Neural cell (in vitro differentiated cells): ENCODE data around the gene GNA15. TPM values are rescaled to one million over a fixed set of nuclear protein-coding genes. Genes with fewer than 3 reads are reported as not detected.

ENCODE experiments used
- H2AFZ ChIP-seq: fragments of 200-600, 300-800 bp; sonication (generic), shearing (Covaris generic); 2 replicates; pipeline ENCODE4 v1.6.0; 2014; ENCODE audit warnings: low read depth, mild to moderate bottlenecking, antibody characterized with exemption, low read length, moderate library complexity
- H3F3A ChIP-seq: fragments of 200-600 bp; shearing (Covaris generic); 2 replicates; pipeline ENCODE4 v1.6.1; 2016; ENCODE audit warnings: mild to moderate bottlenecking, moderate library complexity, mixed read lengths, antibody characterized with exemption, low read length; ENCODE audit not compliant: insufficient read depth, poor library complexity, severe bottlenecking
- H3K27ac ChIP-seq: fragments of 200-600, 300-800 bp; sonication (generic), shearing (Covaris generic); 2 replicates; pipeline ENCODE4 v1.5.1; 2014; ENCODE audit warnings: mild to moderate bottlenecking, low read length, moderate library complexity
- H3K27me3 ChIP-seq: fragments of 300-800, 200-600 bp; sonication (generic), shearing (Covaris generic); 2 replicates; pipeline ENCODE4 v1.6.0; 2014; ENCODE audit warnings: mild to moderate bottlenecking, low read depth, low read length, moderate library complexity; ENCODE audit not compliant: insufficient read depth
- H3K36me3 ChIP-seq: fragments of 300-800, 200-600 bp; sonication (generic), shearing (Covaris generic); 2 replicates; pipeline ENCODE4 v1.5.1; 2014; ENCODE audit warnings: mild to moderate bottlenecking, antibody characterized with exemption, low read length, moderate library complexity; ENCODE audit not compliant: insufficient read depth
- H3K4me2 ChIP-seq: fragments of 300-800, 200-600 bp; sonication (generic), shearing (Covaris generic); 2 replicates; pipeline ENCODE4 v1.6.0; 2014; ENCODE audit warnings: mild to moderate bottlenecking, low read length
- H3K4me3 ChIP-seq: fragments of 300-800, 200-600 bp; sonication (generic), shearing (Covaris generic); 2 replicates; pipeline ENCODE4 v1.5.1; 2014; ENCODE audit warnings: mild to moderate bottlenecking, low read length, moderate library complexity
- H3K79me2 ChIP-seq: fragments of 200-600 bp; shearing (Covaris generic); replicated peaks from 2 replicates; pipeline ENCODE4 v1.6.0; 2014; ENCODE audit warnings: mild to moderate bottlenecking, low read length, moderate library complexity; ENCODE audit not compliant: insufficient read depth
- H3K9ac ChIP-seq: fragments of 300-800, 200-600 bp; sonication (generic), shearing (Covaris generic); 2 replicates; pipeline ENCODE4 v1.6.1; 2016; ENCODE audit warnings: mild to moderate bottlenecking, low read length, mixed read lengths
- H3K9me2 ChIP-seq: fragments of 200-600 bp; shearing (Covaris generic); 2 replicates; pipeline ENCODE4 v1.6.1; 2016; ENCODE audit warnings: mild to moderate bottlenecking, low read length, mixed read lengths; ENCODE audit not compliant: insufficient read depth
- H3K9me3 ChIP-seq: fragments of 200-600, 300-800 bp; sonication (generic), shearing (Covaris generic); 2 replicates; pipeline ENCODE4 v1.6.1; 2016; ENCODE audit warnings: mild to moderate bottlenecking, mixed run types, low read length, moderate library complexity, mixed read lengths
- H4K20me1 ChIP-seq: fragments of 200-600 bp; shearing (Covaris generic); 2 replicates; pipeline ENCODE4 v1.6.1; 2016; ENCODE audit warnings: mild to moderate bottlenecking, mixed run types; ENCODE audit not compliant: insufficient read depth
- CTCF ChIP-seq: fragments of 450-650 bp; IDR thresholded peaks from 2 replicates; pipeline ENCODE4 v1.5.1; 2014; ENCODE audit warnings: antibody characterized with exemption, mild to moderate bottlenecking, moderate library complexity; ENCODE audit not compliant: poor library complexity, severe bottlenecking
- EP300 ChIP-seq: fragments of 450-650 bp; conservative IDR thresholded peaks from 2 replicates; pipeline ENCODE4 v1.6.1; 2014; ENCODE audit warnings: antibody characterized with exemption, mild to moderate bottlenecking, moderate library complexity; ENCODE audit not compliant: poor library complexity, severe bottlenecking
- EZH2 ChIP-seq: fragments of 200-600, 300-800 bp; shearing (Covaris generic), sonication (generic); IDR thresholded peaks from 2 replicates; pipeline ENCODE4 v1.6.1; 2014; ENCODE audit warnings: antibody characterized with exemption, low read length, borderline replicate concordance, mild to moderate bottlenecking; ENCODE audit not compliant: insufficient read depth, poor library complexity, severe bottlenecking
- MXI1 ChIP-seq: fragments of 450-650 bp; conservative IDR thresholded peaks from 2 replicates; pipeline ENCODE4 v1.6.1; 2014; ENCODE audit warnings: antibody characterized with exemption, mild to moderate bottlenecking; ENCODE audit not compliant: poor library complexity, severe bottlenecking
- POLR2AphosphoS5 ChIP-seq: IDR thresholded peaks from 2 replicates; pipeline ENCODE4 v1.6.1; 2012
- RAD21 ChIP-seq: fragments of 450-650 bp; conservative IDR thresholded peaks from 2 replicates; pipeline ENCODE4 v1.6.1; 2014; ENCODE audit warnings: antibody characterized with exemption, mild to moderate bottlenecking, moderate library complexity
- SMC3 ChIP-seq: fragments of 450-650 bp; conservative IDR thresholded peaks from 2 replicates; pipeline ENCODE4 v1.6.1; 2014; ENCODE audit warnings: antibody characterized with exemption, mild to moderate bottlenecking, moderate library complexity; ENCODE audit not compliant: poor library complexity
- TAF1 ChIP-seq: IDR thresholded peaks from 2 replicates; pipeline ENCODE4 v1.6.1; 2012; ENCODE audit warnings: low read depth
- polyA plus RNA-seq: library from polyadenylated mRNA; depleted of rRNA; stranded (reverse); fragments of >200 nt; gene quantifications from 2 replicates; pipeline ENCODE4 v1.2.3, GENCODE V29; 2014
- TF ChIP-seq, protein P1 (sequence below): IDR thresholded peaks from 2 replicates; pipeline ENCODE4 v1.6.1; 2012; ENCODE audit warnings: borderline replicate concordance

The GNA15 gene
- polyA plus RNA-seq, 1 donor from 2014 or later = not detected

DNA sequence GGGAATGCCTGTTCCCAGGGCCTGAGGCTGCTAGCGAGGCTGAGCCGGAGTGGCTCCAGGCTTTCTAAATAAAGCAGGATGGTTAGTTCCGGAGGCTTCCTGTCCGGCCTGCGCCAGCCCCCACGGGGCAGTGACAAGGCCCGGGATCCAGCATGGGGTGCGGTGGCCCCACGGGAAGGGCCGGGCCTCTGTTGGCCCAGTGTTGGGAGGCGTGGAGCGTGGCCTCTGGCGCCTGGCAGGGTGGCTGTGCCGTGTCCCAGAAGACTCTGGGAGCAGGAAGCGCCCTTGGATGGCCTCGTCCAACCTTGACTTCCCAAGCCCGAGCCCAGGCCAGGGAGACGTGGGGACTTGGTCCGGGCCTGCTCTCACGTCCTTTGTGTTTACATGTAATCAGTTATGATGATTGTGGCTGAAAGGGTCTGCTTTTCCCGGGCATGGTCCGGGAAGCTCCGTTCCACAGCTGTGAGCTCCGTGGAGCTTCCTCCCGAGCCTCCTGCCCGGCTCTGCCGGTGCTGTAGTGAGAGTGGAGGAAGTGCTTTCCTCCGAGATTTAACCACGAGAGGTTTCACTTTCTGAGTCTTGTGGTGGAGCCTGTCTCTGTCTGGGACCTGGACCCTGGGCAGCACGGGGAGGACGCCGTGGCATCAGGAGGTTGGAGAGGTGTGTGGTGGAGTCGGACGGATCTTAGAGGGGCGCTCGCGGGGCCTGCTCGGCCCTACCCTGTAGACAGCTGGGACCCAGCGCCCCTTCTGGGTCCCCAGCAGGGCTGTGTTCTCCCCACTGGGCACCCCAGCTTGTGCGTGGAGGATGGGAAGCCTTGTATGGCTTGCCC lies 37.1 kb upstream of the GNA15 start:
- Histone ChIP-seq H4K20me1 (peaks cover 11% of the 10 kb centered on the region), H3K9ac (no peak overlapping the region), H2AFZ (no peak overlapping the region)

DNA sequence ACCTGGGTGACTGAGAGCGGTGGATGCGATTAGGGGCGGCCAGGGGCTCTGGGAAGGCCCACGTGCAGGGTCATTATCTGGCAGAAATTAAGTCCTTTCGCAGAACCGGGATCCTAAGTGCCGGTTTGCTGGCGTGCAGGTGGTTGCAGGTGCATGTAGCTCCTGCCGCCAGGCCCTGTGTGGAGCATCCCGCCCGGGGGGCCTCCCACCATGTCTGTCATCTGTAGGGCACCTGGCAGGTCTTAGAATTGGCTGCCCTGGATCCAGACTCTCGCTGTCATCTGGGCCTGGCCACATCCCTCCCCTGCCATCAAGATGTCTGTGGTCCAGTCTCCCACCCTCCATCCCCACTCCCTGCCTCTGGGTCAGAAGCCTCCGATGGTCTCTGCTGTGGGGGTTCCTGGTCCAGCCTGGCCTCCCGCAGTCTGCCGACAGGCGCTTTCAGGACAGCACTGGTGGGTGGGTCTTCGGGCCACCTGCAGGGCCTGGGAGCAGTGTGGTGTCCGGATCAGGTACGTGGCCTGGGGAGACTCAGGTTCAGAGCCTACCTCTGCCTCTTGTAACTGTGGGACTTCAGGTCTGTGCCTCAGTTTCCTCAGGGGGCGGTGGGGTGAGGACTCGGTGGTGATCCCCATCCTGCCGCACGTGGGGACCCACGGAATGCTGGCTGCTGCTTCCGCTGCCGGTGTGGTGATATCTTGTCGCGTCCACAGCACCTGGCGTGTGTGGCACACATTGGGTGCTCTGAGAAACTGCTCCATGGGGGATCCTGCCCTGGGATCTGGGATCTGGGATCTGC lies 36.3 kb upstream of the GNA15 start:
- Histone ChIP-seq H3K27ac (no peak overlapping the region), H3K9me3 (no peaks in the 10 kb centered on the region), H3K36me3 (no peaks in the 10 kb centered on the region), H4K20me1 (peaks cover 11% of the 10 kb centered on the region), H3K4me3 (no peak overlapping the region), H2AFZ (no peak overlapping the region), H3K9me2 (no peaks in the 10 kb centered on the region), H3K79me2 (peaks cover 37% of the 10 kb centered on the region), H3K9ac (no peak overlapping the region), H3K27me3 (no peaks in the 10 kb centered on the region), H3F3A (no peaks in the 10 kb centered on the region), H3K4me2 (no peak overlapping the region)
- TF ChIP-seq, protein P1, sequence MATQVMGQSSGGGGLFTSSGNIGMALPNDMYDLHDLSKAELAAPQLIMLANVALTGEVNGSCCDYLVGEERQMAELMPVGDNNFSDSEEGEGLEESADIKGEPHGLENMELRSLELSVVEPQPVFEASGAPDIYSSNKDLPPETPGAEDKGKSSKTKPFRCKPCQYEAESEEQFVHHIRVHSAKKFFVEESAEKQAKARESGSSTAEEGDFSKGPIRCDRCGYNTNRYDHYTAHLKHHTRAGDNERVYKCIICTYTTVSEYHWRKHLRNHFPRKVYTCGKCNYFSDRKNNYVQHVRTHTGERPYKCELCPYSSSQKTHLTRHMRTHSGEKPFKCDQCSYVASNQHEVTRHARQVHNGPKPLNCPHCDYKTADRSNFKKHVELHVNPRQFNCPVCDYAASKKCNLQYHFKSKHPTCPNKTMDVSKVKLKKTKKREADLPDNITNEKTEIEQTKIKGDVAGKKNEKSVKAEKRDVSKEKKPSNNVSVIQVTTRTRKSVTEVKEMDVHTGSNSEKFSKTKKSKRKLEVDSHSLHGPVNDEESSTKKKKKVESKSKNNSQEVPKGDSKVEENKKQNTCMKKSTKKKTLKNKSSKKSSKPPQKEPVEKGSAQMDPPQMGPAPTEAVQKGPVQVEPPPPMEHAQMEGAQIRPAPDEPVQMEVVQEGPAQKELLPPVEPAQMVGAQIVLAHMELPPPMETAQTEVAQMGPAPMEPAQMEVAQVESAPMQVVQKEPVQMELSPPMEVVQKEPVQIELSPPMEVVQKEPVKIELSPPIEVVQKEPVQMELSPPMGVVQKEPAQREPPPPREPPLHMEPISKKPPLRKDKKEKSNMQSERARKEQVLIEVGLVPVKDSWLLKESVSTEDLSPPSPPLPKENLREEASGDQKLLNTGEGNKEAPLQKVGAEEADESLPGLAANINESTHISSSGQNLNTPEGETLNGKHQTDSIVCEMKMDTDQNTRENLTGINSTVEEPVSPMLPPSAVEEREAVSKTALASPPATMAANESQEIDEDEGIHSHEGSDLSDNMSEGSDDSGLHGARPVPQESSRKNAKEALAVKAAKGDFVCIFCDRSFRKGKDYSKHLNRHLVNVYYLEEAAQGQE = no peak
- TF ChIP-seq SMC3 (no peak), TAF1 (no peak), CTCF (no peak), RAD21 (no peak)

More for the DNA sequence above, 37.1 kb upstream of the GNA15 start:
- Histone ChIP-seq H3K9me2 (no peaks in the 10 kb centered on the region), H3K4me3 (no peak overlapping the region), H3K27me3 (no peaks in the 10 kb centered on the region), H3K36me3 (no peaks in the 10 kb centered on the region), H3F3A (no peaks in the 10 kb centered on the region), H3K27ac (no peak overlapping the region), H3K4me2 (no peak overlapping the region), H3K79me2 (peaks cover 37% of the 10 kb centered on the region), H3K9me3 (no peaks in the 10 kb centered on the region)
- no peak for TF ChIP-seq EZH2
- TF ChIP-seq SMC3 = no peak
- TF ChIP-seq TAF1 = no peak
- no peak for TF ChIP-seq RAD21
- TF ChIP-seq, protein P1 = no peak
- no peak for TF ChIP-seq MXI1
- no peak for TF ChIP-seq EP300
- no peak for TF ChIP-seq CTCF
- no peak for TF ChIP-seq POLR2AphosphoS5
